Thoracic aorta (tissue), 2 donors: Measurements from ENCODE around the gene SORL1. TPM values are rescaled to one million over a fixed set of nuclear protein-coding genes. Genes with fewer than 3 reads are reported as not detected.

Source experiments
- ATAC-seq: fragments of 150-250 bp; one replicate; pipeline ENCODE4 v1.8.0; 2017; ENCODE audit warnings: low read depth; ENCODE audit not compliant: insufficient number of reproducible peaks, low FRiP score
- DNase-seq: peaks from one replicate; pipeline ENCODE4 v3.0.0-alpha.2; 2020; ENCODE audit warnings: low spot score
- H3K27ac ChIP-seq, 2 donors: fragments of 200-600 bp; sonication (generic); 1 replicate in 1 of 2; 2 replicates in 1 of 2; pipeline ENCODE4 v1.5.1; 2016; ENCODE audit warnings: mild to moderate bottlenecking in 2 of 2, moderate library complexity in 2 of 2
- H3K27me3 ChIP-seq: fragments of 200-600 bp; sonication (generic); replicated peaks from 2 replicates; pipeline ENCODE4 v1.6.0; 2016; ENCODE audit warnings: mild to moderate bottlenecking; ENCODE audit not compliant: insufficient read depth
- H3K36me3 ChIP-seq: fragments of 200-600 bp; sonication (generic); one replicate; pipeline ENCODE4 v1.5.1; 2016
- H3K4me1 ChIP-seq, 2 donors: fragments of 200-600 bp; sonication (generic); 1 replicate in 1 of 2; 2 replicates in 1 of 2; pipeline versions ENCODE4 v1.5.1 to v1.6.0; 2016; ENCODE audit warnings: low read depth in 2 of 2, mild to moderate bottlenecking in 1 of 2; ENCODE audit not compliant: control insufficient read depth in 1 of 2
- H3K4me3 ChIP-seq: fragments of 200-600 bp; sonication (generic); 2 replicates; pipeline ENCODE4 v1.5.1; 2016; ENCODE audit warnings: mild to moderate bottlenecking
- H3K9me3 ChIP-seq: fragments of 200-600 bp; sonication (generic); 2 replicates; pipeline ENCODE4 v1.5.1; 2016
- CTCF ChIP-seq: fragments of 200-600 bp; sonication (generic); IDR thresholded peaks from one replicate; pipeline ENCODE4 v1.5.1; 2019; ENCODE audit warnings: antibody characterized with exemption
- total RNA-seq, 2 donors: library from RNA; depleted of rRNA; stranded (reverse); fragments of >200 nt; gene quantifications; one replicate each; pipeline versions ENCODE4 v1.1.0 to v1.2.3, GENCODE V29; 2016

SORL1 gene
- total RNA-seq, 2 donors from 2014 or later = 26.9 to 33.0 TPM

DNA sequence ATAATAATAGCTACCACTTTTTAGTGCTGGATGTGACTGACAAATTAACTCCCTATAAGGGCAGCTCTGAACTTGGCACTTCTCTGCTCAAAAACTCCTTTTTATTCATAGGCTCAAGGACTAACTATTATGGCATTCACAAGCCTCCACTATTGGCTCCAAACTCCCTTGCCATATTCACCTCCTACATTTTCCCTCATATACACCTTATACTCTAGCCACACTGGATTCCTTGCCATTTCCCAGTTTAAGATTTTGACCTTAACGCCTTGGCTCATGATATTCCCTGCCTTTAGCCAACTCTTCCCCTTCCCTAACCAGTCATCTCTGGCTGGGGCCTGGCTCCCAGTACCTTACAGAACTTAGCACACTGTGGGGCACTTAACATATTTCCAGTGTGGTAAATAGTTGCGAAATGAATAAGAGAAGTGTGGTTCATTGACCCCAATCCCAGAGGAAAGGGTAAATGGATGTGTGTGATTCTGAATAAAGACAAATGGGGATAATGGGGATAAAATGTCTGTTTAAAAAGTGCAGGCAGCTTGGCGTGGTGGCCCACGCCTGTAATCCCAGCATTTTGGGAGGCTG lies 40.0 kb upstream of the SORL1 start:
- ATAC-seq (no peak), DNase-seq (no peak)
- Histone ChIP-seq H3K27ac (no peak overlapping the region), H3K4me3 (no peak overlapping the region), H3K36me3 (no peaks in the 10 kb centered on the region), H3K27me3 (no peaks in the 10 kb centered on the region), H3K4me1 (peaks cover 15 to 17% of the 10 kb centered on the region in 2 donors), H3K9me3 (no peaks in the 10 kb centered on the region)
- TF ChIP-seq CTCF = no peak

- H3K27ac ChIP-seq = no peak overlapping the region
- H3K4me1 ChIP-seq = peaks cover 21 to 25% of the 10 kb centered on the region in 2 donors
- DNase-seq (no peak), ATAC-seq (no peak)
- no peaks in the 10 kb centered on the region for H3K27me3 ChIP-seq
- TF ChIP-seq CTCF = no peak
- no peaks in the 10 kb centered on the region for H3K9me3 ChIP-seq
- H3K36me3 ChIP-seq = no peaks in the 10 kb centered on the region
- no peak overlapping the region for H3K4me3 ChIP-seq
These were observed 39.3 kb upstream of the SORL1 start for GRCh38 chr11:121412711-121413415.

DNA sequence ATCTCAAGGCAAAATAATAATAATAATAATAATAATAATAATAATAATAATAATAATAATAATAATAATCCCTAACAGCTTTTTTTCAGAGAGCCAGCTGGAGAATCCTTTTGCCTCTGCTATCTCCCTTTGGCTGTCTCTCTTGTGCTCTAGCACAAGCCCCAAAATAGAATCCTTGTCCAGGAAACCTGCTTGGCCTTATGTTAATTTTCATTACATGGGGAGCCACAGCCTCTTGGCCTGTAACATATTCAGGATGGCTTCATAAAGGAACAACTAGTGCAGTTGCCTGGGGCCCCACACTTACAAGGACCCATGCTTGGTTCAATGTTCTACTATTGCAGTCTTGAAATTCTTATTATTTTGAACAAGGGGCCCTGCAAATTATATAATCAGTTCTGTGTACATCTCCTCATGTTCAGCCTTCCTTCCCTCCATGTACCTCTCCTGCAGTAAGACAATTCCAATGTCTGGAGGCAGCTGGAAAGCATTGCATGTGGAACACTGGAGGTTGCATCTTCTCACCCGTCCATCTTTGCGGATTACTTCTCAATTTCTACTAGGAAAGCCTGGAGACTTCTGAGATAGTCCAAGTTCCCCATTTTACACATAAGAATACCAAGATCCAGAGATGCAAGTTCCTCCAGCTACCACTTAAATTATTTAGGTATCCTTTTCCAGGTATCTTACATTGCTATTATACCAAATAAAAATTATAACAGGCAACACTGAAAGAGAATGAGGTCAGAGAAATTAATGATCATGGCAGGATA lies 37.8 kb upstream of the SORL1 start:
- no peak overlapping the region for H3K27ac ChIP-seq
- H3K4me3 ChIP-seq = no peak overlapping the region
- no peaks in the 10 kb centered on the region for H3K27me3 ChIP-seq
- H3K4me1 ChIP-seq = peaks cover 21 to 25% of the 10 kb centered on the region in 2 donors
- H3K9me3 ChIP-seq = no peaks in the 10 kb centered on the region
- H3K36me3 ChIP-seq = no peaks in the 10 kb centered on the region
- ATAC-seq = no peak
- TF ChIP-seq CTCF = no peak
- no peak for DNase-seq

GRCh38 chr11:121415856-121416255 lies 36.3 kb upstream of the SORL1 start:
- no peak for ATAC-seq
- DNase-seq = no peak
- no peaks in the 10 kb centered on the region for H3K36me3 ChIP-seq
- H3K27me3 ChIP-seq = no peaks in the 10 kb centered on the region
- no peak overlapping the region for H3K4me3 ChIP-seq
- no peak overlapping the region for H3K27ac ChIP-seq
- TF ChIP-seq CTCF = no peak
- no peaks in the 10 kb centered on the region for H3K9me3 ChIP-seq
- peaks cover 21 to 30% of the 10 kb centered on the region in 2 donors for H3K4me1 ChIP-seq

- Histone ChIP-seq H3K9me3 (no peaks in the 10 kb centered on the region), H3K4me1 (peaks cover 21 to 30% of the 10 kb centered on the region in 2 donors), H3K4me3 (peak overlapping the region; percentile 32), H3K27me3 (no peaks in the 10 kb centered on the region), H3K27ac (peak overlapping the region; percentile 61 to 66), H3K36me3 (no peaks in the 10 kb centered on the region)
- ATAC-seq = peak; percentile 73
- TF ChIP-seq CTCF = no peak
- DNase-seq = peak; percentile 73
These were observed 35.0 kb upstream of the SORL1 start for GRCh38 chr11:121417055-121417551.
